GM12875 (cell line): Measurements from ENCODE around the gene MAGI2.

Source experiments
- H3K4me3 ChIP-seq: one replicate; pipeline ENCODE4 v1.5.1; 2011; ENCODE audit warnings: low read depth, low read length, control low read depth
- CTCF ChIP-seq: IDR thresholded peaks from 2 replicates; pipeline ENCODE4 v1.5.1; 2011; ENCODE audit warnings: low read depth, mild to moderate bottlenecking, control low read depth, inconsistent platforms, low read length, moderate library complexity, borderline replicate concordance; ENCODE audit not compliant: insufficient read depth

The MAGI2 gene

DNA sequence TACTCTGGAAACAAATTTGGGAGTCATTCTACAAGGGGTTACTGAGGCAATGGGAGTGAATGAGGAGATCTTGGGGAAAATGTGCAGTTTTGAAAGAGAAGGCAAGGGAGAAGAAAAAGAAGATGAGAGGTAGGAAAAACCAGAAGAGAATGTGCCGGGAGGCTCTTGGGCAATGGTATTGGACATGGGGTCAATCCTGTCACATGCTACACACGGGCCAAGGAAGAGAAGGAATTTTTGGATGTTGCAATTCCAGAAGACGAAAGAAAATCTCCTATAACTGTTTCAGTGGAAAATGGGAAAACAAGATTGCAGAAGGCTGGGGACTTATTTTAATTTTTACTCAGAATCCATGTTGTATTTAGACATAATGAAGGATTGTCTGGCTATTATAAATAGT, 1039.9 kb downstream of the MAGI2 start:
- TF ChIP-seq CTCF: no peak
- H3K4me3 ChIP-seq: no peak overlapping the region

- no peak overlapping the region for H3K4me3 ChIP-seq
- TF ChIP-seq CTCF: no peak
These were observed 1041.1 kb downstream of the MAGI2 start for GRCh38 chr7:78412216-78412858.

DNA sequence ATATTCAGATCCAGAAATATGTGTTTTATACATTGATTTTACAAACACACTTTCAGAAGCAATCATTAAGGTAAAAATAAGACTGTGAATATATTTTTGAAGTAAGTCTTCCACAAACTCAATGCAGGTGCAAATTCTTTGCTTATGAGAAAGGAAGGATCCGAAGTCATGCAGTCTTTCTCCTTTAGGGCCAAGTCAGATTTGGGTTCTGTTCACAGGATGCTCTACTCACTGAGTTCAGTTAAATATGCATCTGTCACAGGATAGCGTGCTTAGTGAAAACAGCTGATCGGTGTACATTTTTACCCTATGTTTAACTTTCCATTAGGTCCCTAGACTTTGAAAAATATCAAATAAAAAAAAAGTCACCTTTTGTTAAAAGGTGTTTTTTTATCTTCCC, 1046.4 kb downstream of the MAGI2 start:
- H3K4me3 ChIP-seq: no peak overlapping the region
- TF ChIP-seq CTCF: no peak

DNA sequence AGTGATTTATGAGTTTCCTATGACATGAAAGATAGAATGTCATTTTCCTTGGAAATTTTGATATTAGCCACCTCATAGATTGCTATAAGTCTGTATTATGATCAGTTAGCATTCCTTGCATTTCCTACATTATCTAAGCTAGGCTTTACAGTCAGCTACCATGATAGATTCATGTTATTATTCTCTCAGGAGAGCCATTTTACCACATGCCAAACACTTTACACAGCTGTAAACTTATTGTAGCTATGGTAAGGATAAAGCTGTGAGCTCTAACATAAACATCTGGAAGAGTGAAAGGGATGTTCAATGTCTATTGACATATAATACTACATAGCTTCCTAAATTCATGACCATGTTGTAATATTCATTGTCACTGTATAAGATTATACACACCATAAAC, 1046.9 kb downstream of the MAGI2 start:
- TF ChIP-seq CTCF: no peak
- H3K4me3 ChIP-seq: no peak overlapping the region

GRCh38 chr7:78402096-78402495, 1051.4 kb downstream of the MAGI2 start:
- no peak for TF ChIP-seq CTCF
- H3K4me3 ChIP-seq: no peak overlapping the region

- no peak overlapping the region for H3K4me3 ChIP-seq
- TF ChIP-seq CTCF: no peak
These were observed 1053.4 kb downstream of the MAGI2 start for GRCh38 chr7:78400038-78400437.

- no peak for TF ChIP-seq CTCF
- H3K4me3 ChIP-seq: no peak overlapping the region
These were observed 1054.3 kb downstream of the MAGI2 start for GRCh38 chr7:78399033-78399769.
